A673 (cell line): ENCODE results near the gene GPNMB. TPM values are rescaled to one million over a fixed set of nuclear protein-coding genes. Genes with fewer than 3 reads are reported as not detected.
"Not testable (repeated sequence)": the region's sequence is repeated elsewhere in the genome, so short reads cannot be mapped to it uniquely, and the experiment has no call there.

Experiments used
- BruUV-seq: library from RNA; stranded (reverse); fragments of 400-500 nt; replicated peaks from 2 replicates; lab custom pipeline; 2021; lab: Mats Ljungman, UMichigan
- CTCF ChIA-PET: fragments of 300-600 bp; sonication (Branson Sonifier 250); formaldehyde crosslinking; loops from one replicate; lab custom pipeline; 2022; ENCODE audit warnings: antibody characterized with exemption; lab: Charles Lee
- POLR2A ChIA-PET: fragments of 300-600 bp; sonication (Branson Sonifier 250); formaldehyde crosslinking; loops from one replicate; lab custom pipeline; 2022; ENCODE audit warnings: antibody characterized with exemption; ENCODE audit not compliant: low non-redundant PET; lab: Charles Lee
- DNase-seq: peaks from one replicate; pipeline ENCODE4 v3.0.0-alpha.2; 2015; ENCODE audit warnings: low spot score
- H3K27ac ChIP-seq: fragments of 200-600 bp; sonication (generic); 2 replicates; pipeline ENCODE4 v1.5.1; 2016; ENCODE audit warnings: mixed run types, low read depth, mild to moderate bottlenecking, mixed read lengths, antibody characterized with exemption, low read length; ENCODE audit not compliant: poor library complexity, severe bottlenecking
- H3K27me3 ChIP-seq: fragments of 200-600 bp; sonication (generic); replicated peaks from 2 replicates; pipeline ENCODE4 v1.6.1; 2017; ENCODE audit warnings: mixed run types, low read depth, mild to moderate bottlenecking, mixed read lengths, antibody characterized with exemption, low read length; ENCODE audit not compliant: insufficient read depth, poor library complexity
- H3K36me3 ChIP-seq: fragments of 200-600 bp; sonication (generic); 2 replicates; pipeline ENCODE4 v1.6.1; 2016; ENCODE audit warnings: mixed run types, mild to moderate bottlenecking, mixed read lengths, antibody characterized with exemption, low read length; ENCODE audit not compliant: insufficient read depth, poor library complexity, severe bottlenecking
- H3K4me1 ChIP-seq: fragments of 200-600 bp; sonication (generic); 2 replicates; pipeline ENCODE4 v1.6.1; 2017; ENCODE audit warnings: mixed run types, mild to moderate bottlenecking, mixed read lengths, antibody characterized with exemption, low read length; ENCODE audit not compliant: insufficient read depth, poor library complexity, severe bottlenecking
- H3K4me3 ChIP-seq: fragments of 200-600 bp; sonication (generic); 2 replicates; pipeline ENCODE4 v1.5.1; 2016; ENCODE audit warnings: low read depth, mixed run types, mild to moderate bottlenecking, mixed read lengths, low read length; ENCODE audit not compliant: poor library complexity, severe bottlenecking
- H3K9me3 ChIP-seq: fragments of 200-600 bp; sonication (generic); 2 replicates; pipeline ENCODE4 v1.6.1; 2016; ENCODE audit warnings: mixed run types, low read depth, mild to moderate bottlenecking, mixed read lengths, antibody characterized with exemption, low read length; ENCODE audit not compliant: poor library complexity, severe bottlenecking
- EZH2 ChIP-seq: fragments of 200-600 bp; sonication (generic); IDR thresholded peaks from 2 replicates; pipeline ENCODE4 v1.6.1; 2017; ENCODE audit warnings: borderline replicate concordance, low read depth, mild to moderate bottlenecking, mixed read lengths, antibody characterized with exemption, low read length; ENCODE audit not compliant: poor library complexity, severe bottlenecking
- intact Hi-C: fragments of 100-400 bp; cut with micrococcal nuclease; formaldehyde crosslinking; loops from one replicate; pipeline ENCODE4 v1.10.0; 2022; ENCODE audit not compliant: unreplicated experiment
- total RNA-seq: library from RNA; stranded (reverse); gene quantifications from 2 replicates; pipeline ENCODE4 v1.2.3, GENCODE V29; 2021
- TF ChIP-seq, protein P1 (sequence below): fragments of 300-800, 200-600 bp; sonication (generic); conservative IDR thresholded peaks from 2 replicates; pipeline ENCODE4 v1.5.1; 2017; ENCODE audit warnings: low read depth, mild to moderate bottlenecking, antibody characterized with exemption, low read length, moderate library complexity, mixed read lengths

GPNMB gene
- total RNA-seq, 1 experiment from 2014 or later = 2.1 TPM

- no TSS peak for BruUV-seq
- no peak for TF ChIP-seq EZH2
- TF ChIP-seq, protein P1, sequence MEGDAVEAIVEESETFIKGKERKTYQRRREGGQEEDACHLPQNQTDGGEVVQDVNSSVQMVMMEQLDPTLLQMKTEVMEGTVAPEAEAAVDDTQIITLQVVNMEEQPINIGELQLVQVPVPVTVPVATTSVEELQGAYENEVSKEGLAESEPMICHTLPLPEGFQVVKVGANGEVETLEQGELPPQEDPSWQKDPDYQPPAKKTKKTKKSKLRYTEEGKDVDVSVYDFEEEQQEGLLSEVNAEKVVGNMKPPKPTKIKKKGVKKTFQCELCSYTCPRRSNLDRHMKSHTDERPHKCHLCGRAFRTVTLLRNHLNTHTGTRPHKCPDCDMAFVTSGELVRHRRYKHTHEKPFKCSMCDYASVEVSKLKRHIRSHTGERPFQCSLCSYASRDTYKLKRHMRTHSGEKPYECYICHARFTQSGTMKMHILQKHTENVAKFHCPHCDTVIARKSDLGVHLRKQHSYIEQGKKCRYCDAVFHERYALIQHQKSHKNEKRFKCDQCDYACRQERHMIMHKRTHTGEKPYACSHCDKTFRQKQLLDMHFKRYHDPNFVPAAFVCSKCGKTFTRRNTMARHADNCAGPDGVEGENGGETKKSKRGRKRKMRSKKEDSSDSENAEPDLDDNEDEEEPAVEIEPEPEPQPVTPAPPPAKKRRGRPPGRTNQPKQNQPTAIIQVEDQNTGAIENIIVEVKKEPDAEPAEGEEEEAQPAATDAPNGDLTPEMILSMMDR = no peak
- H3K27me3 ChIP-seq = no peaks in the 10 kb centered on the region
- intact Hi-C loops = no loop called here
- ChIA-PET CTCF (no interaction called here), POLR2A (interaction anchor here (0.6 kb wide), 1 partner anchor 1490 kb away, joined by 3 read pairs; no protein-coding TSS in a partner anchor)
- H3K9me3 ChIP-seq = no peaks in the 10 kb centered on the region
- H3K4me1 ChIP-seq = no peaks in the 10 kb centered on the region
- H3K4me3 ChIP-seq = no peak overlapping the region
- no peak overlapping the region for H3K27ac ChIP-seq
- H3K36me3 ChIP-seq = no peaks in the 10 kb centered on the region
- DNase-seq = no peak
These were observed 25.8 kb upstream of the GPNMB start for GRCh38 chr7:23220690-23221305.

- no peak for DNase-seq
- no TSS peak for BruUV-seq
- ChIA-PET CTCF (no interaction called here), POLR2A (no interaction called here)
- H3K27me3 ChIP-seq = no peaks in the 10 kb centered on the region
- intact Hi-C loops = no loop called here
- no peak overlapping the region for H3K27ac ChIP-seq
- no peaks in the 10 kb centered on the region for H3K36me3 ChIP-seq
- H3K4me3 ChIP-seq = no peak overlapping the region
- no peaks in the 10 kb centered on the region for H3K4me1 ChIP-seq
- TF ChIP-seq, protein P1 = no peak
- no peak for TF ChIP-seq EZH2
- H3K9me3 ChIP-seq = no peaks in the 10 kb centered on the region
These were observed 24.0 kb upstream of the GPNMB start for GRCh38 chr7:23222439-23223030.

DNA sequence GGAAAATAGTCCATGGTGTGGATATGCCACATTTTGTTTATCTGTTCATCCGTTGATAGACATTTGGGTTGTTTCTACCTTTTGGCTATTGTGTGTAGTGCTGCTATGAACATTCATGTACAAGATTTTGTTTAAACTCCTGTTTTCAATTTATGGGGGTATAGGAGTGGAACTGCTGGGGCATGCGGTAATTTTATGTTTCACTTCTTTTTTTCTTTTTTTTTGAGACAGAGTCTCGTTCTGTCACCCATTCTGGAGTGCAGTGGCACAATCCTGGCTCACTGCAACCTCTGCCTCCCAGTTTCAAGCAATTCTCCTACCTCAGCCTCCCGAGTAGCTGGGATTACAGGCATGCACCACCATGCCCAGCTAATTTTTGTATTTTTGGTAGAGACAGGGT, 22.2 kb upstream of the GPNMB start:
- H3K27me3 ChIP-seq, intact Hi-C loops, H3K4me1 ChIP-seq, H3K36me3 ChIP-seq, BruUV-seq, DNase-seq, H3K9me3 ChIP-seq, H3K27ac ChIP-seq, CTCF ChIA-PET, H3K4me3 ChIP-seq, POLR2A ChIA-PET: not testable (repeated sequence)
